ENCODE measurements around the gene INPP4B. TPM values are rescaled to one million over a fixed set of nuclear protein-coding genes. Genes with fewer than 3 reads are reported as not detected.

INPP4B gene
- total RNA-seq, 1 donor from 2014 or later: 4.9 TPM

- TF ChIP-seq, protein P1, sequence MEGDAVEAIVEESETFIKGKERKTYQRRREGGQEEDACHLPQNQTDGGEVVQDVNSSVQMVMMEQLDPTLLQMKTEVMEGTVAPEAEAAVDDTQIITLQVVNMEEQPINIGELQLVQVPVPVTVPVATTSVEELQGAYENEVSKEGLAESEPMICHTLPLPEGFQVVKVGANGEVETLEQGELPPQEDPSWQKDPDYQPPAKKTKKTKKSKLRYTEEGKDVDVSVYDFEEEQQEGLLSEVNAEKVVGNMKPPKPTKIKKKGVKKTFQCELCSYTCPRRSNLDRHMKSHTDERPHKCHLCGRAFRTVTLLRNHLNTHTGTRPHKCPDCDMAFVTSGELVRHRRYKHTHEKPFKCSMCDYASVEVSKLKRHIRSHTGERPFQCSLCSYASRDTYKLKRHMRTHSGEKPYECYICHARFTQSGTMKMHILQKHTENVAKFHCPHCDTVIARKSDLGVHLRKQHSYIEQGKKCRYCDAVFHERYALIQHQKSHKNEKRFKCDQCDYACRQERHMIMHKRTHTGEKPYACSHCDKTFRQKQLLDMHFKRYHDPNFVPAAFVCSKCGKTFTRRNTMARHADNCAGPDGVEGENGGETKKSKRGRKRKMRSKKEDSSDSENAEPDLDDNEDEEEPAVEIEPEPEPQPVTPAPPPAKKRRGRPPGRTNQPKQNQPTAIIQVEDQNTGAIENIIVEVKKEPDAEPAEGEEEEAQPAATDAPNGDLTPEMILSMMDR (IDR thresholded peaks at IDR 0.05; ENCODE audit: unreplicated experiment): no peak
- Mint-ChIP-seq H3K9me3 (ENCODE audit: unreplicated experiment) (no peaks in the 10 kb centered on the region), H3K4me3 (ENCODE audit: unreplicated experiment) (no peak overlapping the region), H3K27ac (ENCODE audit: unreplicated experiment) (no peak overlapping the region), H3K4me1 (ENCODE audit: unreplicated experiment) (no peaks in the 10 kb centered on the region), H3K36me3 (ENCODE audit: low read depth, unreplicated experiment) (no peaks in the 10 kb centered on the region), H3K27me3 (ENCODE audit: unreplicated experiment) (no peaks in the 10 kb centered on the region)
- DNase-seq (ENCODE audit: low spot score): no peak
Observed at GRCh38 chr4:142721187-142721586, 124.9 kb downstream of the INPP4B start.

- Mint-ChIP-seq H3K4me1 (ENCODE audit: unreplicated experiment) (no peaks in the 10 kb centered on the region), H3K27ac (ENCODE audit: unreplicated experiment) (no peak overlapping the region), H3K36me3 (ENCODE audit: low read depth, unreplicated experiment) (no peaks in the 10 kb centered on the region), H3K27me3 (ENCODE audit: unreplicated experiment) (no peaks in the 10 kb centered on the region), H3K9me3 (ENCODE audit: unreplicated experiment) (no peaks in the 10 kb centered on the region), H3K4me3 (ENCODE audit: unreplicated experiment) (no peak overlapping the region)
- TF ChIP-seq, protein P1 (IDR thresholded peaks at IDR 0.05; ENCODE audit: unreplicated experiment): peak; percentile 27
- no peak for DNase-seq (ENCODE audit: low spot score)
Observed at GRCh38 chr4:142719854-142720541, 126.1 kb downstream of the INPP4B start.

- Mint-ChIP-seq H3K36me3 (ENCODE audit: low read depth, unreplicated experiment) (no peaks in the 10 kb centered on the region), H3K4me3 (ENCODE audit: unreplicated experiment) (no peak overlapping the region), H3K9me3 (ENCODE audit: unreplicated experiment) (no peaks in the 10 kb centered on the region), H3K27ac (ENCODE audit: unreplicated experiment) (no peak overlapping the region), H3K4me1 (ENCODE audit: unreplicated experiment) (no peaks in the 10 kb centered on the region), H3K27me3 (ENCODE audit: unreplicated experiment) (no peaks in the 10 kb centered on the region)
- no peak for DNase-seq (ENCODE audit: low spot score)
- TF ChIP-seq, protein P1 (IDR thresholded peaks at IDR 0.05; ENCODE audit: unreplicated experiment): no peak
Observed at GRCh38 chr4:142718981-142719380, 127.1 kb downstream of the INPP4B start.

DNA sequence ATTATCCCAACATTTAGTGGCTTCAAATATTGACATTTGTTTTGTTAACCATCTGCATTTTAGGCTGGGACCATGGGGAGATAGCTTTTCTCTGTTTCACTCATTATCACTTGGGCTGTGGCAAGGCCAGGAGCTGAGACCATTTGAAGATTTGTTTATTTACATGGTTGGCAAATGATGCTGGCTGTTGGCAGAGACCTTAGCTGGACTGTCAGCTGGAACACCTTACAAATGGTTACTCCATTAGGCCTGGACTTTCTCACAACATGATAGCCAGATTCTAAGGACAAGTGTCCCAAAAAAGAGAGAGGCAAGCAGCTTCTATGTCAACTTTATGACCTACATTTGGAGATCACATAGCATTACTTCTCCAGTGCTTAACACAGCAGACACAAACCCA is 130.4 kb downstream of the INPP4B start:
- H3K36me3 Mint-ChIP-seq (ENCODE audit: low read depth, unreplicated experiment): no peaks in the 10 kb centered on the region
- no peak for DNase-seq (ENCODE audit: low spot score)
- H3K27ac Mint-ChIP-seq (ENCODE audit: unreplicated experiment): no peak overlapping the region
- no peak overlapping the region for H3K4me3 Mint-ChIP-seq (ENCODE audit: unreplicated experiment)
- H3K9me3 Mint-ChIP-seq (ENCODE audit: unreplicated experiment): no peaks in the 10 kb centered on the region
- TF ChIP-seq, protein P1 (IDR thresholded peaks at IDR 0.05; ENCODE audit: unreplicated experiment): no peak
- H3K4me1 Mint-ChIP-seq (ENCODE audit: unreplicated experiment): no peaks in the 10 kb centered on the region
- no peaks in the 10 kb centered on the region for H3K27me3 Mint-ChIP-seq (ENCODE audit: unreplicated experiment)

DNA sequence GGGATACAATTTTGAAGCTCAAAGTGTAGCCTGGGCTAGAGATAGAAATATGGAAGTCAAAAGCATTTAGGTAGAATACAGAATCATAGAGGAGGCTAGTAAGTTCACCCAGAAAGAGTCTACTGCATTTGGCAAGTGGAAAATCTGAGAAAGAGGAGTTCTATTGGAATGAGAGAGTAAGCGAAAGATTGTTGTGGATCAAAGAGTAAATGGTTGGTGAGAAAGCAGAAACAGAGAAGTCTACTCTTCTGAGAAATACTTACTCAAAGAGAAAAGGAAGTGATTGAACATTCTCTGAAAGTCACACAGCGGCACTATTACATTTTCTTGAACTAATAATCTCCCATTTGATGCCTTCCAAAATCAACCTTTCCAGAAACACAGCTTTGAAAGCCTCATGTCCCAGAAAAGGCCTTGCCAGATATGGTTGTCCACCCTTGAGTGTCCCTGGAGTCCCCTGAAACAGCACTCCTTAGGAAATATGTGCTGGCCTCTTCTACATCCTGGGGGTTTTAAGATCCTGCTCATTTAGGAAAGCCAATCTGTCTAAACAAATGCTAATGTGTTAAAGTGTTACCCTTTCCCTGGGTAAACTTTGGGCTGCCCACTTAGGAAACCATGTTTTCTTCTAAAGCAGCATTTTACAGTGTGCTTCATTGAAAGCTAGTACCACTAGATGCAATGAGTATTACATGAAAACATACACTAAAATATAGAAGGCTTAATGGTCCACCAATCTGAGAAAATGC is 132.6 kb downstream of the INPP4B start:
- no peak overlapping the region for H3K4me3 Mint-ChIP-seq (ENCODE audit: unreplicated experiment)
- H3K4me1 Mint-ChIP-seq (ENCODE audit: unreplicated experiment): no peaks in the 10 kb centered on the region
- H3K27ac Mint-ChIP-seq (ENCODE audit: unreplicated experiment): no peak overlapping the region
- H3K36me3 Mint-ChIP-seq (ENCODE audit: low read depth, unreplicated experiment): no peaks in the 10 kb centered on the region
- H3K27me3 Mint-ChIP-seq (ENCODE audit: unreplicated experiment): no peaks in the 10 kb centered on the region
- H3K9me3 Mint-ChIP-seq (ENCODE audit: unreplicated experiment): no peaks in the 10 kb centered on the region
- no peak for DNase-seq (ENCODE audit: low spot score)
- TF ChIP-seq, protein P1 (IDR thresholded peaks at IDR 0.05; ENCODE audit: unreplicated experiment): no peak

All from endothelial cell (in vitro differentiated cells).